ENCODE data around the gene ANKRD30A. TPM values are rescaled to one million over a fixed set of nuclear protein-coding genes. Genes with fewer than 3 reads are reported as not detected.
"Not testable (repeated sequence)": the region's sequence is repeated elsewhere in the genome, so short reads cannot be mapped to it uniquely, and the experiment has no call there.

Gene ANKRD30A
- total RNA-seq, 4 donors from 2014 or later, result not detected

DNA sequence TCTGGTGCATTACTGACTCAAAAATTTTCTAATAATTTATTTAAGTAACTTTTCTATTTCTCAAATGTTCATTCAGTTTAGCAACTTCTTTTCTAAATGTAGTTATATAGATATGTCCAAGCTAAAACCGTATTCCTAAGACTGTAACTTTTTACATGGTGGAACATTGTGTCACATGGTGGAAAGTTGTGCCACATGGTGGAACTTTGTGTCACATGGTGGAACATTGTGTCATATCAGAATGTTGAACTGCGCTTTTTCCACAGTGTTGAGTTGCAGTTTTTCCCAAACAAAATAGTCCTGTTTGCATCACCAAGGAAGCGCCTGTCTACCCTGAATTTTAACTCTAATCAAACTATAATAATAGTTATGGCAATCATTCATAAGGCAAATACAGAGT lies 109.3 kb downstream of the ANKRD30A start:
- Histone ChIP-seq H3K27me3 (peaks cover 0 to 4% (median 0%) of the 10 kb centered on the region in 4 donors), H3K4me1 (no peaks in the 10 kb centered on the region), H3K36me3 (no peaks in the 10 kb centered on the region), H3K4me3 (no peak overlapping the region), H3K27ac (replicated peaks in 1 of 4) (no peak overlapping the region), H3K9me3 (no peaks in the 10 kb centered on the region)
- TF ChIP-seq POLR2AphosphoS5 (IDR thresholded peaks at IDR 0.05) (no peak), EP300 (IDR thresholded peaks at IDR 0.05) (no peak), POLR2A (IDR thresholded peaks at IDR 0.05; ENCODE audit: low read depth) (no peak)
- TF ChIP-seq, protein P1, sequence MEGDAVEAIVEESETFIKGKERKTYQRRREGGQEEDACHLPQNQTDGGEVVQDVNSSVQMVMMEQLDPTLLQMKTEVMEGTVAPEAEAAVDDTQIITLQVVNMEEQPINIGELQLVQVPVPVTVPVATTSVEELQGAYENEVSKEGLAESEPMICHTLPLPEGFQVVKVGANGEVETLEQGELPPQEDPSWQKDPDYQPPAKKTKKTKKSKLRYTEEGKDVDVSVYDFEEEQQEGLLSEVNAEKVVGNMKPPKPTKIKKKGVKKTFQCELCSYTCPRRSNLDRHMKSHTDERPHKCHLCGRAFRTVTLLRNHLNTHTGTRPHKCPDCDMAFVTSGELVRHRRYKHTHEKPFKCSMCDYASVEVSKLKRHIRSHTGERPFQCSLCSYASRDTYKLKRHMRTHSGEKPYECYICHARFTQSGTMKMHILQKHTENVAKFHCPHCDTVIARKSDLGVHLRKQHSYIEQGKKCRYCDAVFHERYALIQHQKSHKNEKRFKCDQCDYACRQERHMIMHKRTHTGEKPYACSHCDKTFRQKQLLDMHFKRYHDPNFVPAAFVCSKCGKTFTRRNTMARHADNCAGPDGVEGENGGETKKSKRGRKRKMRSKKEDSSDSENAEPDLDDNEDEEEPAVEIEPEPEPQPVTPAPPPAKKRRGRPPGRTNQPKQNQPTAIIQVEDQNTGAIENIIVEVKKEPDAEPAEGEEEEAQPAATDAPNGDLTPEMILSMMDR (IDR thresholded peaks at IDR 0.05), result no peak
- DNase-seq (ENCODE audit: extremely low spot score), result no peak
- WGBS, result 81% methylated on average over 3 of the region's 3 CpGs
- intact Hi-C loops (cut with DNase I), result no loop called here

DNA sequence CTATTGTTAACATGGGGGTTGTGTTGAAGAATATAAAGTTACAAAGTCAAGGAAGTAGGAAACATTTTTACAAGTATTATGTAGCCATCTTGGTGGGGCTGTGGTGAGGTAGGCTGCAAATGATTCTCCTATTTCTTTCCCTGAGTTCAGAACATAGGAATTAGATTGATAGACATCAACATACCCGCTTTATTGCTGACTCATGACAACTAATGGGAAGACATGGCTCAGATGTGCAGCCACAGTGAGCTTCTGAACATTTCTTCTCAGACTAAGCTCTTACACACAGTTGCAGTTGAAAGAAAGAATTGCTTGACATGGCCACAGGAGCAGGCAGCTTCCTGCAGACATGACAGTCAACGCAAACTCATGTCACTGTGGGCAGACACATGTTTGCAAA lies 110.7 kb downstream of the ANKRD30A start:
- Histone ChIP-seq H3K4me3 (no peak overlapping the region), H3K36me3 (no peaks in the 10 kb centered on the region), H3K27ac (replicated peaks in 1 of 4) (no peak overlapping the region), H3K27me3 (peaks cover 0 to 4% (median 0%) of the 10 kb centered on the region in 4 donors), H3K4me1 (no peaks in the 10 kb centered on the region), H3K9me3 (no peaks in the 10 kb centered on the region)
- TF ChIP-seq POLR2A (IDR thresholded peaks at IDR 0.05; ENCODE audit: low read depth), result no peak
- no peak for TF ChIP-seq POLR2AphosphoS5 (IDR thresholded peaks at IDR 0.05)
- TF ChIP-seq EP300 (IDR thresholded peaks at IDR 0.05), result no peak
- TF ChIP-seq, protein P1 (IDR thresholded peaks at IDR 0.05), result no peak
- 78% methylated on average over 2 of the region's 2 CpGs for WGBS
- intact Hi-C loops (cut with DNase I), result no loop called here
- no peak for DNase-seq (ENCODE audit: extremely low spot score)

DNA sequence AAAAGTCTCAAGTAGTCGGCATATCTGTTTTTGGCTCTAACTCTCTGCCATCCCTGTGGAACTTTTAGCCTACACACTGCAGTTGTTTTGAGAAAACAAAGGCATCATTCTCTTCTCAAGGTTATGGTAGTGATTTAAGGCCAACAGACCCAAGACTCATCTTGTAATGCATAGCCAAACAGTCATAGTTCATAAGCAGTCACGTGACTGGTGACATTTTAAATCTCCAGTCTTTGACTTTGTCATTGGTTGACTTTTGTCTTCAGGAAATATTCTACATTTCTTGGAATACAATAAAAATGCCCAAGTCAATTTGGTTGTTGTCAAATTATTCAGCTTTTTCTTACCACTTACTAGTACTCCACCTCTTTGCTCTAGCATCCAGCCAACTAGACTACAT lies 114.8 kb downstream of the ANKRD30A start:
- Histone ChIP-seq H3K36me3 (no peaks in the 10 kb centered on the region), H3K4me3 (no peak overlapping the region), H3K4me1 (no peaks in the 10 kb centered on the region), H3K27me3 (peaks cover 0 to 4% (median 0%) of the 10 kb centered on the region in 4 donors), H3K27ac (replicated peaks in 1 of 4) (no peak overlapping the region), H3K9me3 (no peaks in the 10 kb centered on the region)
- TF ChIP-seq POLR2AphosphoS5 (IDR thresholded peaks at IDR 0.05) (no peak), POLR2A (IDR thresholded peaks at IDR 0.05; ENCODE audit: low read depth) (no peak), EP300 (IDR thresholded peaks at IDR 0.05) (no peak)
- TF ChIP-seq, protein P1 (IDR thresholded peaks at IDR 0.05), result no peak
- intact Hi-C loops (cut with DNase I), result no loop called here
- WGBS, result 70% methylated on average over 2 of the region's 2 CpGs
- DNase-seq (ENCODE audit: extremely low spot score), result no peak

DNA sequence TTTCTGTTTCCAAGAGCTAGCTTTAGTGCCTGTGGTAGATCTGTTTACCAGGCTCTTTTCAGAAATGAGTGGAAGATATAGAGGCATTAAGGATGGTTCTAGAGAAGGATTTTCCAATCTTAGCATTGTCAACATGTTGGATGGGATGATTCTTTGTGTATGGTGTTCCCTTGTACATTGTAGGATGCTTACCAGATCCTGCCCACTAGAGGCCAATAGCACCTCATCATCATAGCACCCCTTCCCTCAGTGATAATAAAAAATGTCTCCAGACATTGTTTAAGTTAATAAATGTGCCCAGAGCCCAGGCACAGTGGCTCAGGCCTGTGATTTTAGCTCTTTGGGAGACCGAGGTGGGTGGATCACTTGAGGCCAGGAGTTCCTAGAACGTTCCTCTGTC lies 121.2 kb downstream of the ANKRD30A start:
- Histone ChIP-seq H3K4me1 (no peaks in the 10 kb centered on the region), H3K9me3 (no peaks in the 10 kb centered on the region), H3K4me3 (no peak overlapping the region), H3K36me3 (no peaks in the 10 kb centered on the region), H3K27ac (replicated peaks in 1 of 4) (no peak overlapping the region), H3K27me3 (no peaks in the 10 kb centered on the region)
- TF ChIP-seq, protein P1 (IDR thresholded peaks at IDR 0.05), result no peak
- TF ChIP-seq POLR2AphosphoS5 (IDR thresholded peaks at IDR 0.05) (no peak), EP300 (IDR thresholded peaks at IDR 0.05) (no peak), POLR2A (IDR thresholded peaks at IDR 0.05; ENCODE audit: low read depth) (no peak)
- DNase-seq (ENCODE audit: extremely low spot score), result no peak
- intact Hi-C loops (cut with DNase I), result no loop called here
- 66% methylated on average over 2 of the region's 2 CpGs for WGBS

DNA sequence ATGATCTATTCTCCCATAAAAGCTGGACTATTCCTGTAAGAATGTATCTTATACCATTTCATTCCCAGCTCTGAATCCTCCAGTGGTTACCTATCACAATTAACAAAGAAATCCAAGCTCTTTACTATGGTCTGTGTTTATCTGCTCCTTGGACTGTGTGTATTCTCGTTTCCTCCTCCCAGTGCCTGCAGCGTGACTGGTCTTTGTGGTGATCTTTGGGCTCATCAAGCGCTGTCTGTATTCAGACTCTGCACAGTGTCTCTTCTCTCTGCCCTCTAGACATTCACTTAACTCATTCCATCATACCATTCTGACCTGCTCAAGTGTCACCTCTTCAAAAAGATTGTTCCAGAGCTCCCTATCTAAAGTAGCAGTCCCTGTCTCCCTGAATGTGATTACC lies 130.4 kb downstream of the ANKRD30A start:
- DNase-seq (ENCODE audit: extremely low spot score), result not testable (repeated sequence)
- WGBS, result 66% methylated on average over 3 of the region's 3 CpGs

More for the DNA sequence above, 130.4 kb downstream of the ANKRD30A start:
- H3K4me3 ChIP-seq; H3K36me3 ChIP-seq; H3K9me3 ChIP-seq; H3K27ac ChIP-seq (replicated peaks in 1 of 4); intact Hi-C loops (cut with DNase I); H3K27me3 ChIP-seq; H3K4me1 ChIP-seq: not testable (repeated sequence)
